Measurements from ENCODE around the gene PSMF1. TPM values are rescaled to one million over a fixed set of nuclear protein-coding genes. Genes with fewer than 3 reads are reported as not detected.
A peak's percentile ranks its signal among the peaks of the same experiment; 100 is the strongest.

Gene PSMF1
- total and polyA plus RNA-seq, 9 of the 15 experiments (the other 6 are each of a cell fraction or from before 2014, with no cell fraction given), result 8.5 to 192 (median 33.2) TPM

DNA sequence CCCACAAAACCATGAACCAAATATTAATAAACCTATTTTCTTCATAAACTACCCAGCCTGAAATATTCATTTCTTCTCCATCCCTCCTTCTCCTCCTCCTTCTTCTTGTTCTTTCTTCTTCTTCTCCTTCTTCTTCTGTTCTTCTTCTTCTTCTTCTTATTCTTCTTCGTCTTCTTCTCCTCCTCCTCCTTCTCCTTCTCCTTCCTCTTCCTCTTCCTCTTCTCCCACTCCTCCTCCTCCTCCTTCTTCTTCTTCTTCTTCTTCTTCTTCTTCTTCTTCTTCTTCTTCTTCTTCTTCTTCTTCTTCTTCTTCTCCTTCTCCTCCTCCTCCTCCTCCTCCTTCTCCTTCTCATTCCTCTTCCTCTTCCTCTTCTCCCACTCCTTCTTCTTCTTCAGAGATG lies 71.4 kb downstream of the PSMF1 start:
- POLR2A ChIA-PET, result no interaction called here
- intact Hi-C loops (cut with micrococcal nuclease), result loop anchor here (10.0 kb wide), 1 partner anchor 375 kb away; no protein-coding TSS in a partner anchor
- Histone ChIP-seq H4K20me1 (replicated peaks; ENCODE audit: control insufficient read depth, insufficient read depth, low read length) (no peaks in the 10 kb centered on the region), H3K36me3 (ENCODE audit: control insufficient read depth, insufficient read depth, low read length) (no peaks in the 10 kb centered on the region), H3K9ac (ENCODE audit: insufficient read depth in 1 of 2, low read depth in 2 of 2, low read length in 2 of 2) (no peak overlapping the region), H2AFZ (ENCODE audit: low read depth, low read length) (no peak overlapping the region), H3K4me3 (no peak overlapping the region), H3K4me2 (ENCODE audit: insufficient read depth, low read length) (no peak overlapping the region; the same call in 1 of the 2 replicates), H3K79me2 (ENCODE audit: control insufficient read depth, insufficient read depth, low read length) (peaks cover 3% of the 10 kb centered on the region), H3K27ac (ENCODE audit: extremely low read depth, low read depth, low read length) (no peak overlapping the region), H3K27me3 (ENCODE audit: control insufficient read depth in 2 of 2, insufficient read depth in 2 of 2, low read length in 2 of 2) (no peaks in the 10 kb centered on the region), H3K4me1 (replicated peaks in 1 of 2; ENCODE audit: control insufficient read depth in 2 of 2, insufficient read depth in 2 of 2, low read length in 2 of 2) (peaks cover 49 to 52% of the 10 kb centered on the region in 2 experiments), H3K9me1 (ENCODE audit: control insufficient read depth, insufficient read depth, low read length) (peaks cover 4% of the 10 kb centered on the region), H3K9me3 (replicated peaks; ENCODE audit: control insufficient read depth, insufficient read depth, low read depth, low read length) (no peaks in the 10 kb centered on the region)
- TF ChIP-seq SRSF1 (IDR thresholded peaks at IDR 0.05; ENCODE audit: low read depth, low read length) (no peak), TOE1 (IDR thresholded peaks at IDR 0.05; ENCODE audit: borderline replicate concordance) (0 out of 2 replicates have a peak, but pooled peaks have one; percentile 33), TOE1 (CRISPR knock-in tag; IDR thresholded peaks at IDR 0.05; ENCODE audit: borderline replicate concordance, low read depth) (no peak), KDM1A (IDR thresholded peaks at IDR 0.05) (0 out of 4 replicates have a peak, but pooled peaks of 1 of the 2 experiments have one; percentile 16), ELF1 (tag; IDR thresholded peaks at IDR 0.05) (no peak), ZNF175 (CRISPR knock-in tag; IDR thresholded peaks at IDR 0.05; ENCODE audit: low read depth) (no peak)
- TF ChIP-seq, protein P1, sequence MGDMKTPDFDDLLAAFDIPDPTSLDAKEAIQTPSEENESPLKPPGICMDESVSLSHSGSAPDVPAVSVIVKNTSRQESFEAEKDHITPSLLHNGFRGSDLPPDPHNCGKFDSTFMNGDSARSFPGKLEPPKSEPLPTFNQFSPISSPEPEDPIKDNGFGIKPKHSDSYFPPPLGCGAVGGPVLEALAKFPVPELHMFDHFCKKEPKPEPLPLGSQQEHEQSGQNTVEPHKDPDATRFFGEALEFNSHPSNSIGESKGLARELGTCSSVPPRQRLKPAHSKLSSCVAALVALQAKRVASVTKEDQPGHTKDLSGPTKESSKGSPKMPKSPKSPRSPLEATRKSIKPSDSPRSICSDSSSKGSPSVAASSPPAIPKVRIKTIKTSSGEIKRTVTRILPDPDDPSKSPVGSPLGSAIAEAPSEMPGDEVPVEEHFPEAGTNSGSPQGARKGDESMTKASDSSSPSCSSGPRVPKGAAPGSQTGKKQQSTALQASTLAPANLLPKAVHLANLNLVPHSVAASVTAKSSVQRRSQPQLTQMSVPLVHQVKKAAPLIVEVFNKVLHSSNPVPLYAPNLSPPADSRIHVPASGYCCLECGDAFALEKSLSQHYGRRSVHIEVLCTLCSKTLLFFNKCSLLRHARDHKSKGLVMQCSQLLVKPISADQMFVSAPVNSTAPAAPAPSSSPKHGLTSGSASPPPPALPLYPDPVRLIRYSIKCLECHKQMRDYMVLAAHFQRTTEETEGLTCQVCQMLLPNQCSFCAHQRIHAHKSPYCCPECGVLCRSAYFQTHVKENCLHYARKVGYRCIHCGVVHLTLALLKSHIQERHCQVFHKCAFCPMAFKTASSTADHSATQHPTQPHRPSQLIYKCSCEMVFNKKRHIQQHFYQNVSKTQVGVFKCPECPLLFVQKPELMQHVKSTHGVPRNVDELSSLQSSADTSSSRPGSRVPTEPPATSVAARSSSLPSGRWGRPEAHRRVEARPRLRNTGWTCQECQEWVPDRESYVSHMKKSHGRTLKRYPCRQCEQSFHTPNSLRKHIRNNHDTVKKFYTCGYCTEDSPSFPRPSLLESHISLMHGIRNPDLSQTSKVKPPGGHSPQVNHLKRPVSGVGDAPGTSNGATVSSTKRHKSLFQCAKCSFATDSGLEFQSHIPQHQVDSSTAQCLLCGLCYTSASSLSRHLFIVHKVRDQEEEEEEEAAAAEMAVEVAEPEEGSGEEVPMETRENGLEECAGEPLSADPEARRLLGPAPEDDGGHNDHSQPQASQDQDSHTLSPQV (IDR thresholded peaks at IDR 0.05), result no peak
- TF ChIP-seq, protein P2, sequence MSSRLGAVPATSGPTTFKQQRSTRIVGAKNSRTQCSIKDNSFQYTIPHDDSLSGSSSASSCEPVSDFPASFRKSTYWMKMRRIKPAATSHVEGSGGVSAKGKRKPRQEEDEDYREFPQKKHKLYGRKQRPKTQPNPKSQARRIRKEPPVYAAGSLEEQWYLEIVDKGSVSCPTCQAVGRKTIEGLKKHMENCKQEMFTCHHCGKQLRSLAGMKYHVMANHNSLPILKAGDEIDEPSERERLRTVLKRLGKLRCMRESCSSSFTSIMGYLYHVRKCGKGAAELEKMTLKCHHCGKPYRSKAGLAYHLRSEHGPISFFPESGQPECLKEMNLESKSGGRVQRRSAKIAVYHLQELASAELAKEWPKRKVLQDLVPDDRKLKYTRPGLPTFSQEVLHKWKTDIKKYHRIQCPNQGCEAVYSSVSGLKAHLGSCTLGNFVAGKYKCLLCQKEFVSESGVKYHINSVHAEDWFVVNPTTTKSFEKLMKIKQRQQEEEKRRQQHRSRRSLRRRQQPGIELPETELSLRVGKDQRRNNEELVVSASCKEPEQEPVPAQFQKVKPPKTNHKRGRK (tag; IDR thresholded peaks at IDR 0.05), result peak; percentile 94
- BruUV-seq (replicated peaks), result no TSS peak
- FAIRE-seq, result no peak
- CTCF ChIA-PET (ENCODE audit: low intra/inter-chr PET ratio), result no interaction called here
- DNase-seq (ENCODE audit: extremely low read depth in 1 of 4, low spot score in 3 of 4), result no peak
- WGBS (ENCODE audit: insufficient coverage, low coverage, missing lambda C conversion rate), result 17% methylated on average over 1 of the region's 1 CpG
- ATAC-seq, result no peak
- in situ Hi-C loops (cut with MboI), result loop anchor here (10.0 kb wide), 1 partner anchor 375 kb away; no protein-coding TSS in a partner anchor
